Colonic mucosa (tissue), 4 donors: Measurements from ENCODE around the gene HLA-DPB1. TPM values are rescaled to one million over a fixed set of nuclear protein-coding genes. Genes with fewer than 3 reads are reported as not detected.

Experiments
- DNase-seq: peaks from one replicate; pipeline ENCODE4 v3.0.0-alpha.2; 2020
- H3K27ac ChIP-seq: fragments of 200-600 bp; one replicate; pipeline ENCODE4 v1.8.0; 2021
- H3K27me3 ChIP-seq: fragments of 200-600 bp; one replicate; pipeline ENCODE4 v1.8.0; 2021
- H3K36me3 ChIP-seq: fragments of 200-600 bp; one replicate; pipeline ENCODE4 v1.8.0; 2021
- H3K4me1 ChIP-seq: fragments of 200-600 bp; one replicate; pipeline ENCODE4 v1.8.0; 2021; ENCODE audit warnings: mild to moderate bottlenecking
- H3K4me3 ChIP-seq: fragments of 200-600 bp; one replicate; pipeline ENCODE4 v1.8.0; 2021
- H3K9ac ChIP-seq, 2 donors: one replicate each; pipeline ENCODE4 v1.7.0; 2013; ENCODE audit warnings: control low read depth in 2 of 2, low read depth in 2 of 2, low read length in 2 of 2
- H3K9me3 ChIP-seq: fragments of 200-600 bp; one replicate; pipeline ENCODE4 v1.8.0; 2021
- CTCF ChIP-seq: fragments of 200-600 bp; IDR thresholded peaks from one replicate; pipeline ENCODE4 v1.8.0; 2022; ENCODE audit warnings: antibody characterized with exemption, mild to moderate bottlenecking
- intact Hi-C: fragments of 100-400 bp; cut with DNase I; formaldehyde crosslinking; loops from one replicate; pipeline ENCODE4 v1.14.1; 2022
- total RNA-seq, 2 donors: library from RNA; stranded (reverse); fragmentation: NEBNext Ultra II Directional in 1 of 2; extraction: Animal tissue kit (Norgen Biotek cat#: 25700) in 1 of 2; gene quantifications; one replicate each; pipeline ENCODE4 v1.2.1, GENCODE V29; 2021
- donor health status: healthy.
- donor health status: DM: no; HTN: no; CAD: no.
- donor health status: DM: no; HTN: no; CAD: no.

Gene HLA-DPB1
- total RNA-seq, 2 donors from 2014 or later = 21.3 to 53.5 TPM

GRCh38 chr6:33113755-33114154, 38.0 kb downstream of the HLA-DPB1 start:
- H3K4me1 ChIP-seq = no peaks in the 10 kb centered on the region
- no peak for TF ChIP-seq CTCF
- intact Hi-C loops = no loop called here
- no peak for DNase-seq
- no peak overlapping the region for H3K9ac ChIP-seq
- H3K9me3 ChIP-seq = no peaks in the 10 kb centered on the region
- no peaks in the 10 kb centered on the region for H3K36me3 ChIP-seq
- H3K27me3 ChIP-seq = peaks cover 13% of the 10 kb centered on the region
- H3K27ac ChIP-seq = no peak overlapping the region
- no peak overlapping the region for H3K4me3 ChIP-seq

- peaks cover 13% of the 10 kb centered on the region for H3K27me3 ChIP-seq
- H3K4me3 ChIP-seq = no peak overlapping the region
- no peak overlapping the region for H3K9ac ChIP-seq
- intact Hi-C loops = no loop called here
- H3K4me1 ChIP-seq = no peaks in the 10 kb centered on the region
- TF ChIP-seq CTCF = no peak
- H3K9me3 ChIP-seq = no peaks in the 10 kb centered on the region
- DNase-seq = no peak
- H3K36me3 ChIP-seq = no peaks in the 10 kb centered on the region
- no peak overlapping the region for H3K27ac ChIP-seq
Measured at GRCh38 chr6:33114406-33114805, 38.6 kb downstream of the HLA-DPB1 start.

GRCh38 chr6:33116417-33116816, 40.6 kb downstream of the HLA-DPB1 start:
- Histone ChIP-seq H3K27ac (no peak overlapping the region), H3K36me3 (no peaks in the 10 kb centered on the region), H3K4me1 (no peaks in the 10 kb centered on the region), H3K9ac (no peak overlapping the region), H3K4me3 (no peak overlapping the region), H3K27me3 (peaks cover 13% of the 10 kb centered on the region), H3K9me3 (no peaks in the 10 kb centered on the region)
- no peak for DNase-seq
- intact Hi-C loops = loop anchor here (5.0 kb wide), 1 partner anchor 36 kb away; no protein-coding TSS in a partner anchor
- TF ChIP-seq CTCF = no peak

GRCh38 chr6:33116841-33117711, 41.3 kb downstream of the HLA-DPB1 start:
- Histone ChIP-seq H3K36me3 (no peaks in the 10 kb centered on the region), H3K27me3 (peaks cover 13% of the 10 kb centered on the region), H3K9ac (no peak overlapping the region), H3K4me3 (no peak overlapping the region), H3K9me3 (no peaks in the 10 kb centered on the region), H3K27ac (no peak overlapping the region), H3K4me1 (no peaks in the 10 kb centered on the region)
- no peak for TF ChIP-seq CTCF
- no peak for DNase-seq
- intact Hi-C loops = loop anchor here (5.0 kb wide), 1 partner anchor 35 kb away; no protein-coding TSS in a partner anchor

GRCh38 chr6:33117811-33118277, 42.1 kb downstream of the HLA-DPB1 start:
- no peak for DNase-seq
- no peak overlapping the region for H3K27ac ChIP-seq
- intact Hi-C loops = loop anchor here (5.0 kb wide), 1 partner anchor 34 kb away; no protein-coding TSS in a partner anchor
- no peak for TF ChIP-seq CTCF
- H3K9ac ChIP-seq = no peak overlapping the region
- H3K9me3 ChIP-seq = no peaks in the 10 kb centered on the region
- H3K27me3 ChIP-seq = peaks cover 13% of the 10 kb centered on the region
- H3K4me1 ChIP-seq = no peaks in the 10 kb centered on the region
- no peaks in the 10 kb centered on the region for H3K36me3 ChIP-seq
- H3K4me3 ChIP-seq = no peak overlapping the region
